Fibroblast of the aortic adventitia (primary cell): ENCODE results near the gene RPS21. TPM values are rescaled to one million over a fixed set of nuclear protein-coding genes. Genes with fewer than 3 reads are reported as not detected.

ENCODE experiments used
- DNase-seq: peaks from one replicate; pipeline ENCODE4 v3.0.0-alpha.2; 2010; ENCODE audit warnings: low read depth
- H3K4me3 ChIP-seq: 2 replicates; pipeline ENCODE4 v1.5.1; 2011; ENCODE audit warnings: low read depth, mild to moderate bottlenecking, control low read depth, low read length, moderate library complexity
- total RNA-seq: library from RNA; depleted of rRNA; stranded (reverse); fragments of >200 nt; gene quantifications from 2 replicates; pipeline ENCODE4 v1.2.3, GENCODE V29; 2012; ENCODE audit warnings: low replicate concordance
- TF ChIP-seq, protein P1 (sequence below): IDR thresholded peaks from 2 replicates; pipeline ENCODE4 v1.5.1; 2011; ENCODE audit warnings: mild to moderate bottlenecking, low read length, control low read depth, inconsistent platforms; ENCODE audit not compliant: insufficient read depth

The RPS21 gene
- total RNA-seq, 1 donor: 1,887 TPM

DNA sequence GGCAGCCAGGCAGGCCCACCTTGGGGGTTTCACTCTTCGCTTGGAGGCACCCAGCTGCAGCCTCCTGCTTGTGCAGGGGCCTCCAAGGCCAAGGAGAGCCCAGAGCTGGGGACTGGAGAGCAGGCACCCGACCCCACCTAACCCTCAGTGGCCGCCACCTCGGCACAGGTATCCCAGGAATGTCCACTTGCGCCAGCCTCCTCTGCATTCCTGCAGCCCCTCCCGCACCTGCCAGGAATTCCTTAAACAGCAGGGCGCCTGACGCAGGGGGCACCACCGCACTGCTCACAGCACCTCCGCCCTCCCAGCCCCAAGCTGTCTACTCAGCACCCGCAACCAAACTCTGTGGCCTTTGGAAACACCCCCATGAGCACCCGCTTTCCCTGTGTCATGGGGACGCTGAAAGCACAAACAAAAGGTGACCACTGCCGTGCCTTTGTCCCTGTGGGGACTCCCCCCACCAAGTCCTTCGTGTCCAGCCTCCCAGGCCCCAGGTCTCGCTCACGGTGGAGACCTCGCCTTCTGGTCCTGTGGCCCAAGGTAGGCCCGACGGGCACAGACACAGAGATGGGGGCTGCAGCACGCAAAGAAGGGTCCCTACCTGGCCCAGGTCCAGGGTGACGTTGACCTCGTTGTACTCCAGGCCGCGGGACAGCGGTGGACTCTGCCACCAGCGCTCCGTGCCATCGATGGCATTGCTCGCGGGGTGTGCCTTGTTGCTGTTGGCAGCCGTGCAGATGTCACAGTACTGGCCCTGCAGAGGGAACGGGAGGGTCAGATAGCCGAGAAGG lies 24.9 kb upstream of the RPS21 start:
- no peak overlapping the region for H3K4me3 ChIP-seq
- no peak for DNase-seq
- TF ChIP-seq, protein P1, sequence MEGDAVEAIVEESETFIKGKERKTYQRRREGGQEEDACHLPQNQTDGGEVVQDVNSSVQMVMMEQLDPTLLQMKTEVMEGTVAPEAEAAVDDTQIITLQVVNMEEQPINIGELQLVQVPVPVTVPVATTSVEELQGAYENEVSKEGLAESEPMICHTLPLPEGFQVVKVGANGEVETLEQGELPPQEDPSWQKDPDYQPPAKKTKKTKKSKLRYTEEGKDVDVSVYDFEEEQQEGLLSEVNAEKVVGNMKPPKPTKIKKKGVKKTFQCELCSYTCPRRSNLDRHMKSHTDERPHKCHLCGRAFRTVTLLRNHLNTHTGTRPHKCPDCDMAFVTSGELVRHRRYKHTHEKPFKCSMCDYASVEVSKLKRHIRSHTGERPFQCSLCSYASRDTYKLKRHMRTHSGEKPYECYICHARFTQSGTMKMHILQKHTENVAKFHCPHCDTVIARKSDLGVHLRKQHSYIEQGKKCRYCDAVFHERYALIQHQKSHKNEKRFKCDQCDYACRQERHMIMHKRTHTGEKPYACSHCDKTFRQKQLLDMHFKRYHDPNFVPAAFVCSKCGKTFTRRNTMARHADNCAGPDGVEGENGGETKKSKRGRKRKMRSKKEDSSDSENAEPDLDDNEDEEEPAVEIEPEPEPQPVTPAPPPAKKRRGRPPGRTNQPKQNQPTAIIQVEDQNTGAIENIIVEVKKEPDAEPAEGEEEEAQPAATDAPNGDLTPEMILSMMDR: no peak

DNA sequence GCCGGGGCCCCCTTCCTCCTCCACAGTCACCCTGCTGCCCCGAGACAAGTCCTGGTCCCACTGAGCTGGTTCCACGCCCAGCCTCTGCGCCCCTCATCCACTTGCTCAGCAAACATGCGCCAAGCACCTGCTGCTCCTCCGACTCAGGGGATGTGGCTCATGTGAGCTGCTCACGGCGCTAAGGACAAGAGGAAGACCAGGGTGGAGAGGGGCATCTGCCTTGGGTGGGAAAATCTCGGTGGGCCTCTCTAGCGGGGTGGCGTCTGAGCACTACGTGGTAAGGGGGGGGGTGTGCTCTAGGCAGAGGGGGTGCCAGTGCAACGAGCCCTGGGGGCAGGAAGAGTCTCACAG lies 24.3 kb upstream of the RPS21 start:
- H3K4me3 ChIP-seq: no peak overlapping the region
- TF ChIP-seq, protein P1: no peak
- DNase-seq: no peak

- TF ChIP-seq, protein P1: no peak
- DNase-seq: no peak
- H3K4me3 ChIP-seq: no peak overlapping the region
These were observed 23.6 kb upstream of the RPS21 start for GRCh38 chr20:62362991-62363919.

- H3K4me3 ChIP-seq: no peak overlapping the region
- no peak for DNase-seq
- TF ChIP-seq, protein P1: no peak
These were observed 22.7 kb upstream of the RPS21 start for GRCh38 chr20:62363920-62364851.

DNA sequence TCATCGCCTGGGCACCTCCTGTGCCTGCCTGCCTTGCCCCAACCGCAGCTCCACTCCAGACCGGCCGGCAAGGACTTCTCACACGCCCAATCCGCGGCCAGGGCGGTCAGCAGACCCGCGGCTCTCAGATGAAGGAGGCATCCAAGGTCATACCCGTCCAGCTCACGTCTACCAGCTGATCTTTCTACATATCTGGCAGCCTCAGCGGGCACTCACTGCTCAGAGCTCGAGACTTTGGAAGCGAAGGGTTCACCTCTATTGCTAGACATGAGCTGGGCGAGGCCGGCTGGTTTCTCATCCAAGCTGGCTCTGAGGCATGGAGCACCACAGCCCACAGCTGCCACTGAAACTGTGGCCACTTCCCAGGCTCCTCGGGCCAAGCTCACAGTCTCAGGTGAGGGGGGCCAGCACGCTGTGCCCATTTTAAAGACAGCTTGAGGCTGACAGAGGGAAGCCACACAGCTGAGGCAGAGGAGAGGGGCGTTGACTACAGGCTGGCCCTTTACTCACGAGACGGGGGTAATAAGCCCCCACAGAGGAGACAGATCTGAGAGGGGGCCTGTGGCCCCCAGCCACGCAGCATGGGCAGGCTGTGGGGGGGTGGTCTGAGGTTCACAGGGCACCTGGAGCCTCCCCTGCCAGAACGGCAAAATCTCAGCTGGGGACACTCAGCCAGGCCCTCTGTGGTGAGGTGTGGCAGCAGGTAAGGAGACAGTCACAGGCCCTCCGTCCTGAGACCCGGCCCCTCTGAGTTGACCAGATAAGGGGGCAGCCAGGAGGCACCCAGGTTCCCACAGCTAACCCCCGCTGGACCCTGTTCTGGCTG lies 21.8 kb upstream of the RPS21 start:
- H3K4me3 ChIP-seq: peak overlapping the region; percentile 10
- TF ChIP-seq, protein P1: no peak
- DNase-seq: no peak
